Midbrain (tissue), 1 donor: ENCODE data around the gene CFAP119.

Experiments
- DNase-seq: peaks from one replicate; lab custom pipeline; 2025; lab: John Stamatoyannopoulos, UW

CFAP119 gene

DNA sequence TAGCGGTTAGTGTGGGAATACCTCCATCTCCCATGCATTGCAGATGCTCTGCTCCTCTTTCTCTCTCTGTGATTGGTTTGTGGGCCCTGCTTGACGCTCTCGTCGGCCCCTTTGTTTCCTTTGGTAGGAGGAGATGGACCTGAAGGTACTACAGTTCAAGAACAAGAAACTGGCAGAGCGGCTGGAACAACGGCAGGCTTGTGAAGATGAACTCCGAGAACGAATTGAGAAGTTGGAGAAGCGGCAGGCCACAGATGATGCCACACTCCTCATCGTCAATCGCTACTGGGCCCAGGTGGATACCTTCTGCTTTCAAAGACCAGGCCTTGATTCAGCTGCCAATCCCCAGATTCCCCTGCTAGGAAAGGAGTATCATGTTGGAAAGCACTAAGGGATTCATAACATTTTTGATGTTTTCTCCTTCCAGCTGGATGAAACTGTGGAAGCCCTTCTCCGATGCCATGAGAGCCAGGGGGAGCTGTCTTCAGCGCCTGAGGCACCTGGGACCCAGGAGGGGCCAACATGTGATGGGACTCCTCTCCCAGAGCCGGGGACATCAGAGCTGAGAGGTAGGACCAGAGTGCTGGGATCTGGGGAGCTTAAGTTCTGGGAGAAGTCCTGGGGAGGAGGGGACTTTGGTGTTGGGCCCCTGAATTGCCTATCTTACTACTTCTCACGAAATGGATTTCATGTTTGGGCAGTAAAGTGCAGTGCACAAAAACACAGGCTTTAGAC, 1.3 kb upstream of the CFAP119 start:
- no peak for DNase-seq

- no peak for DNase-seq
Observed at GRCh38 chr16:30761427-30761927, 385 bp downstream of the CFAP119 start.

GRCh38 chr16:30760577-30761426, 1.1 kb downstream of the CFAP119 start:
- DNase-seq = no peak

GRCh38 chr16:30760001-30760559, 1.8 kb downstream of the CFAP119 start:
- no peak for DNase-seq

DNA sequence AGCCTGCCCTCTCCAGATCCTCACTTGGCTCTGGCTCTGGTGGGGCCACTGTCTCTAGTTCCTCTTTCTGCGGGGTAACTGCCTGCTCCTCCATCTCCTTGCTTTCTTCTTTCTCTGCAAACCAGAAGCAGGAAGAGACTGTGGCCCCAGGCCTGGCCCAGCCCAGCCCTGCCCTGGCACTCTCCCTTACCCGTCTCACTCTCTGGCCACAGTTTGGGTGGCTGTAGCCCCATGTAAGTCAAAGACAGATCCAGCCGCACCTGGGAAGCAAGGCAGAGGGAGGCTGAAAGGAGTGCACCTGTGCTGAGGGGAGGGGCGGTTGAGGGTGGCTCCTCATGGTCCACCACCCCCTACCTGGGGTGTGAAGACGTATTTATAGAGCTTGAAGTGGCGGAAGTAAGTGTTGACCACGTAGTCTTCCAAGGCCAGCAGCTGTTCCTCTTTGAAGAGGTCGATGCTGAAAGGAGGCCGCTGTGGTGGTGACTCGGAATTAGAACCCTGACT, 2.8 kb downstream of the CFAP119 start:
- no peak for DNase-seq

DNA sequence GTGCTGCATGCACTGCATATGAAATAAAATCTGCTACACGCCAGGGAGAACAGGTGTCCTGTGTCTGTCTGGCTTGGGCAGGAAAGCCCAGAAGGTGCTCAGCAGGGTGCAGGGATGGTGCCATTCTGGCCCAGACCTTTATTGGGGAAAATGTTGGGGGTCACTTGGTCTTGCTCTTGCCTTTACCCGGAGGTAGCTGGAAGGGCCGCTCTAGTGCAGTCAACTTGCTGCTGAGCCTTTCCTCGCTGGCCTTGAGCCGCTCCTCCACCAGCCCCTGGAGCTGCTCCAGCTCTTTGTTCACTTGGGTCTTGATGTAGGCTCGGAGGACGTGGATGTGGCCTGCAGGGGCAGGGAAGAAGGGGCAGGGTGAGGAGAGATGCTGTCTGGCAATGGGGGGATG, 4.5 kb downstream of the CFAP119 start:
- DNase-seq = no peak

GRCh38 chr16:30756781-30757100, 5.1 kb downstream of the CFAP119 start:
- no peak for DNase-seq

DNA sequence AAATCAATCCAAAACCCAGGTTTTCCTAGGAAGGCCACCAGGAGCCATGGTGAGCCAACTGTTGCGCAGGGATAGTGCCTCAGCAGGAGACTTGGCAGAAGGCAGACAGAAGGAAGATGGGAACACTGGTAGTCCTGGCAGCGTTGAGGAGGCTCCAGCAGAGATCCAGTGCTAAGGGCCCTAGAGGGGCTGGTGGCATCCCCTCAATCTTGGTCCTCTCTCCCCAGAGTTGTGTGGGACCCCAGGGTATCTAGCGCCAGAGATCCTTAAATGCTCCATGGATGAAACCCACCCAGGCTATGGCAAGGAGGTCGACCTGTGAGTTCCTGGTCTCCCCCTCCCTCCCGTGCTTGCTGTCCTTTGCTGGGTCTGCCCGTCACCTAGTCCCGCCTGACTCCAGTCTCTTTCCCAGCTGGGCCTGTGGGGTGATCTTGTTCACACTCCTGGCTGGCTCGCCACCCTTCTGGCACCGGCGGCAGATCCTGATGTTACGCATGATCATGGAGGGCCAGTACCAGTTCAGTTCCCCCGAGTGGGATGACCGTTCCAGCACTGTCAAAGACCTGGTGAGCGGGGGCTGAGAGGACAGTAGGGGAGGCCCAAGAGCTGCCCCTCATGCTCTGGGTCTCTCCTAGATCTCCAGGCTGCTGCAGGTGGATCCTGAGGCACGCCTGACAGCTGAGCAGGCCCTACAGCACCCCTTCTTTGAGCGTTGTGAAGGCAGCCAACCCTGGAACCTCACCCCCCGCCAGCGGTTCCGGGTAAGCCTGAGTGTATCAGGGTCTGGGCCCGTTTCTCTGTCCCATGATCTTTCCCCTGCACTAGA, 5.7 kb downstream of the CFAP119 start:
- DNase-seq = no peak

DNA sequence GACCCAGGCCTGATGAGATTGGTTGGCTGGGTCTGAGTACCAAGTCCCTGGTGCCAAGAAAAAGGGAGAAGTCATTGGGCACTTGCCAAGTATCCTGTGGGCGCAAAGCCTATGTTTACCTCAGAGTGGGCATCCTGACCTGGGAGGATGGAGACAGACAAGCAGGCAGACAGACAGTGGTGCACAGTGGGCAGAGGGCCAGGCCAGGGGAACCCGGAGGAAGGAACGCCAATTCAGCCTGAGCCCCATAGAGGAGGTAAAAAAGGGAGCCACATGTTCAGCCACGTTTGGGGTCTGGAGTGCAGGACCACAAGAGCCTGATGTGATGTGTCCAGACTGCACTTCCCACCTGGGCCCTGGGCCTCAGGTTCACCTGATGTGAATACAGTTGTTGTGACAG, 8.3 kb downstream of the CFAP119 start:
- no peak for DNase-seq

GRCh38 chr16:30750876-30751465, 10.9 kb downstream of the CFAP119 start:
- DNase-seq = no peak

- no peak for DNase-seq
Observed at GRCh38 chr16:30750201-30750600, 11.7 kb downstream of the CFAP119 start.

DNA sequence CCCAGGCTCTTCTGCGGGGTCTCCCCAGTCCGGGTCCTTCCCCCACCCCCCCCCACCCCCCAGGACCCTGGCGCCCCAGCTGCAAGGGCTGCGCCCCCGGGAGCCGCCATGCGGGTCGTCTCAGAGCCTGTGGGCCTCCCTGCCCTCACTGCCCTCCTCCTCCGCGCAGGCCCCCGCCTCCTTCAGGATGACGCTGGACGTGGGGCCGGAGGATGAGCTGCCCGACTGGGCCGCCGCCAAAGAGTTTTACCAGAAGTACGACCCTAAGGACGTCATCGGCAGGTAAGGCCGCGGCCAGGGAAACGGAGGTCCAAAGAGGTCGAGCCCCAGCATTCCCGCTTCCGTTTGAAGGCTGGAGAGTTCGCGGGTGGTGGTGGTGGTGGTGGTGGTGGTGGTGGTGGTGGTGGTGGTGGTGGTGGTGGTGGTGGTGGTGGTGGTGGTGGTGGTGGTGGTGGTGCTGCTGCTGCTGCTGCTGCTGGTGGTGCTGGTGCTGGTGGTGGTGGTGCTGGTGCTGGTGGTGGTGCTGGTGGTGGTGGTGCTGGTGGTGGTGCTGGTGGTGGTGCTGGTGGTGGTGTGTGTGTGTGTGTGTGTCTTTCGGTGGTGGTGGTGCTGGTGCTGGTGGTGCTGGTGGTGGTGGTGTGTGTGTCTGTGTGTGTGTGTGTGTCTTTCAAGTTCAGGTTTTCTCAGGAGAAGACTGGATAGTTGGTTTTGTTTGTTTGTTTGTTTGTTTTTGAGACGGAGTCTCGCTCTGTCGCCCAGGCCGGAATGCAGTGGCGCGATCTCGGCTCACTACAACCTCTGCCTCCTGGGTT, 13.0 kb downstream of the CFAP119 start:
- no peak for DNase-seq

DNA sequence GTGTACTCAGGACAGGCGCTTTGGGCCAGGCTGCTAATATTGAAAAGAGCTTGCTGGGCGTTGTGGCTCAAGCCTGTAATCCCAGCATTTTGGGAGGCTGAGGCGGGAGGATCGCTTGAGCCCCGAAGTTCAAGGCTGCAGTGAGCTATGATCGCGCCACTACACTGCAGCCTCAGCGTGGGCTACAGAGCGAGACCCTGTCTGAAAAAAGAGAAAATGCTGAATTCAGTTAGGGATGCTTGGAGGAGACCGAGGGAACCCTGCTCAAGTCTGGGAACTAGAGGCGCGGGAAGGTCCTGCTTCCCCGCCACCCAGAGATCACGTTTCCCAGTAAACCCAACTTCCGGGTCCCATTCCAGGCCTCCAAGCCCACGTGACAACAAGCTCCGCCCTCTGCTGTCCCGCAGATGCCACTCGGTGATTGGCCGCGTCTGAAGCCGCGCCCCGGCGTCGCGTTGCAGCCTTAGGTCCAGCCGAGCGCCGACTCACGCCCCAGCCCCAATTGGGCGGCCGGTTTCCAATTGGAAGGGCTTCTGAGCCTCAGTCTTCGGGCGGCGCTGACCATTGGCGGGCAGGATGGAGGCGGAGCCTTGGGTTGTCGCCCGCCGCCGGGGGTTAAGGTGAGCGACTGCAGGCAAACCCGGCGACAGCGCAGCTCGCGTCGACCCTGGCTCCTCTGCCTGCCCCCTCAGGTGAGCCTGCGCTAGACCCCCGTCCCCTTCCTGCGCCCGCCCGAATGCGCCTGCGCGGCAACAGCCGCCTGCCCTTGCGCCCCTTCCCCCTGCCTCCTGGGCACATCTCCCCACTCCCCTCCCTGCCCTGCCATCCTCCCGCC, 13.8 kb downstream of the CFAP119 start, which contains the start of gene PHKG2:
TSS of gene PHKG2 (plus strand) at position 627 of the 835 bp plus-strand sequence. CDS start 396 bp downstream, outside the sequence.
- peak; percentile 99 for DNase-seq

DNA sequence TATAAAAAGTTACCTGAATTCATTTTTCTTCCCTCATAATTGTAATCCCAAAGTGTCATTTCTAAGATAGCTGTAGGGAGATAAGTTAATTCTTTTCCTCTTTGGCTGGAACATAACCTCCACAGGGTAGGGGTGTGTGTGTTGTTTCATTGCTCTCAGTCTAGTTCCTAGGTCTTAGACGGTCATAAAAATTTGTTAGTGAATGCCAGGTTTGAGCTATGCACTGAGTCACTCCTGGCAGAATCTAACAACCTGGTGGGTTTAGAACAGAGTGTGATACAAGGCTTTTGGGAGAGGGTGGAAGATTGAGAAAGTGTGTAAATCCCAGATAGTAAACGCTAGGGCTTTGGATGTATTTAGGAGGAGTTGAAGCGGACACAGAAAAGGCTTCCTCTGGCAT, 14.5 kb downstream of the CFAP119 start:
- DNase-seq = no peak

GRCh38 chr16:30746638-30747175, 15.2 kb downstream of the CFAP119 start:
- DNase-seq = no peak

- no peak for DNase-seq
Observed at GRCh38 chr16:30745082-30745481, 16.8 kb downstream of the CFAP119 start.

- no peak for DNase-seq
Observed at GRCh38 chr16:30744183-30744582, 17.7 kb downstream of the CFAP119 start.

- DNase-seq = no peak
Observed at GRCh38 chr16:30743716-30744115, 18.1 kb downstream of the CFAP119 start.

DNA sequence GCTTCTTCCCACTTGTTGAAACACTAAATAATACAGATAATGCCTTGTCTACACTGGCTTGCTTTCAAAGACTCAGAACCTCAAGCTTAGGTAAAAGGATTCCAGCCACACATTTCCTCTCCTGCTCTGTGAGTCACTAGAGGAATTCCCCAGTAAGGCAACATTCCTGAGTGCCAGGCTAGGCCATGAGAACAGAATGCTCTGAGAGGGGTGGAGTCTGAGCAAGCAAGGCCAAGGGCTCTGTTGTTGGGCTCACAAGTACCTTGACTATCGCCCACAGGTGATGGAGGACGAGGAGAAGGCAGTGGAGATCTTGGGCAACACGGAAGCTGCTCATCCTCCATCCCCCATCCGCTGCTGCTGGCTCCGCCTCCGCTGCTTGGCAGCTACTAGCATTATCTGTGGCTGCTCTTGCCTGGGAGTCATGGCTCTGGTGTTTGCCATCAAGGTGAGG, 20.4 kb downstream of the CFAP119 start:
- no peak for DNase-seq
